NB4 (cell line): Measurements from ENCODE around the gene PPP1R9A.

Experiments used
- CTCF ChIP-seq: IDR thresholded peaks from one replicate; pipeline ENCODE4 v1.5.1; 2012; ENCODE audit warnings: low read depth, low read length
- MAX ChIP-seq: IDR thresholded peaks from 2 replicates; pipeline ENCODE4 v1.6.1; 2011; ENCODE audit warnings: low read depth, low read length
- POLR2A ChIP-seq: IDR thresholded peaks from 2 replicates; pipeline ENCODE4 v1.6.1; 2011; ENCODE audit warnings: mild to moderate bottlenecking; ENCODE audit not compliant: insufficient read length; ENCODE audit errors: extremely low read depth

- TF ChIP-seq POLR2A = no peak
- no peak for TF ChIP-seq CTCF
- TF ChIP-seq MAX = no peak
Observed at GRCh38 chr7:94940241-94940640, 32.8 kb downstream of the PPP1R9A start.
